SK-N-MC (cell line): Measurements from ENCODE around the gene HOXD9.

Experiments used
- DNase-seq: peaks from one replicate; pipeline ENCODE4 v3.0.0-alpha.2; 2011; ENCODE audit warnings: low read depth, low spot score
- H3K27ac ChIP-seq: fragments of 200-600 bp; sonication (generic); 2 replicates; pipeline ENCODE4 v1.5.1; 2016; ENCODE audit warnings: mixed run types
- H3K36me3 ChIP-seq: fragments of 200-600 bp; sonication (generic); 2 replicates; pipeline ENCODE4 v1.6.1; 2017; ENCODE audit warnings: antibody characterized with exemption, low read length, mixed read lengths; ENCODE audit not compliant: insufficient read depth
- H3K4me3 ChIP-seq: fragments of 200-600 bp; sonication (generic); 2 replicates; pipeline ENCODE4 v1.5.1; 2016
- H3K9ac ChIP-seq: fragments of 200-600 bp; sonication (generic); 2 replicates; pipeline ENCODE4 v1.8.0; 2017; ENCODE audit warnings: mixed run types, mixed read lengths; ENCODE audit not compliant: insufficient read length
- H3K9me3 ChIP-seq: fragments of 200-600 bp; sonication (generic); 2 replicates; pipeline ENCODE4 v1.6.1; 2017; ENCODE audit warnings: low read depth, mild to moderate bottlenecking, antibody characterized with exemption, low read length, moderate library complexity, mixed read lengths
- EZH2 ChIP-seq: fragments of 200-600 bp; sonication (generic); IDR thresholded peaks from one replicate; pipeline ENCODE4 v1.6.1; 2017; ENCODE audit warnings: antibody characterized with exemption
- FOXP2 ChIP-seq: optimal IDR thresholded peaks from 2 replicates; pipeline ENCODE3; 2011; ENCODE audit warnings: mild to moderate bottlenecking, moderate library complexity; ENCODE audit not compliant: insufficient read depth; ENCODE audit errors: extremely low read length, control extremely low read depth
- POLR2AphosphoS5 ChIP-seq: IDR thresholded peaks from 2 replicates; pipeline ENCODE4 v1.6.1; 2012; ENCODE audit warnings: mild to moderate bottlenecking, low read depth, low read length, borderline replicate concordance

HOXD9 gene

DNA sequence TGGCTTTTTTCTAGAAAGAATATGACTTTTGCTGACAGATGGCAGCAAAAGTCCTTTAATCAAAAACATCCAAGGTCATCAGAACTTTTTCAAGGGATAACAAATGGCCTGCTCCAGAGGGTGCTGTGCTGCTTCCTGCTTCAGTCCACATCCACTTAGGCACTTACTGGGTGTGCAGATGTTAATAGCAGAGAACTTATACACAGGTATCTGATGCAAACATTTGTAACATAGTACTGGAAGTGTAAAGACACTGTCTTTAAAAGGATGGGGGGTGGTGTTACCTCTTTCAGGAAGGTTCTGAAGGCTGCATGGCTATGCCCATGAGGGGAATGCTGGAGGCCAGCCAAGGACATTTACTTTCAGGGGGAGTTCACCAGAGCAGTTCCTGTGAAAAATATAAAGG, 12.5 kb downstream of the HOXD9 start:
- H3K4me3 ChIP-seq = peak overlapping the region; percentile 94
- H3K36me3 ChIP-seq = no peaks in the 10 kb centered on the region
- peak overlapping the region; percentile 95 for H3K9ac ChIP-seq
- TF ChIP-seq FOXP2 (no peak), EZH2 (no peak), POLR2AphosphoS5 (no peak)
- H3K27ac ChIP-seq = peak overlapping the region; percentile 88
- DNase-seq = no peak
- no peaks in the 10 kb centered on the region for H3K9me3 ChIP-seq

DNA sequence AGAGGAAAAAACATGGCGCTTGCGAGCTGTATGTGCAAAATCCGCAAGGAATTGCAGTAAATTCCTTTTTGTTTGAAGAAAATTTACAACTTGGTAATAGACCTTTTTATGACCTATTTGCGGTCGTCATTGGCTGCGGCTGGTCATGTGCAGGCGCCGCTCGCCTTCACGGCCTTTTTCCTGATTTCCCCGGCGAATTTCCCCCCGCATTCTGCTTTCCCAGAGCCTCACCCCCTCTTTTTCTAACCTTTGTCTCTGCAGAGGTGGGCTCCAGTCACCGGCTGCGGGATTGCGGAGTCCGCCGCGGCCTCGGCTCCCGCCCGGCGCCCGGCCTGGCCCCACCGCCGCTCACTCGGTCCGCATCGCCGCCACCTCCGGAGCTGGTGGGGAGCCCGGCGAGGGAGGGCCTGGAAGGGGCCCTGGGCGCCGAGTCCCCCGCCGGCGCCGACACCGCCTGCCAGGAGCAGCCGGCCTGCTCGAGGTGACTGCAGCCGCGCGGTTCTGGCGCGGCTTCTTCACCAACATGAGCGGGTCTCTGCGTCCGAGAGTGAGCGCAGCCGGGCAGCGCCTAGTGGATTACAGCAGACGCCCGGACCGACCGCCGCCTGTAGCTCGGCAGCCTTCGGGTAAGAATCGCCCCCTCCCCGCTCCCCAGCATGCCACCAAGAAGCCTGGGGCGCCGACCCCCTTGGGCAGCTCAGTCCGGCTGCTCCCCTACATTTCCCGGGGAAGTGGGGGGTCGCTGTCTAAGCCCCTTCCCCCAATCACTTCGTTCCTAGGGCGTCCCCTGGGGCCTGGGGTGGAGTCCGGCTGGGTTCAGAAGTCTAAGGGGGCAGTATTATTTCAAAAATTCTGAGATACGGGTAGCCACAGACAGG, 14.1 kb downstream of the HOXD9 start:
- Histone ChIP-seq H3K9me3 (no peaks in the 10 kb centered on the region), H3K4me3 (peak overlapping the region; percentile 94), H3K27ac (peak overlapping the region; percentile 88), H3K9ac (peak overlapping the region; percentile 95), H3K36me3 (no peaks in the 10 kb centered on the region)
- TF ChIP-seq POLR2AphosphoS5 (no peak; the same call in none of the 2 replicates), EZH2 (no peak), FOXP2 (no peak)
- DNase-seq = no peak

DNA sequence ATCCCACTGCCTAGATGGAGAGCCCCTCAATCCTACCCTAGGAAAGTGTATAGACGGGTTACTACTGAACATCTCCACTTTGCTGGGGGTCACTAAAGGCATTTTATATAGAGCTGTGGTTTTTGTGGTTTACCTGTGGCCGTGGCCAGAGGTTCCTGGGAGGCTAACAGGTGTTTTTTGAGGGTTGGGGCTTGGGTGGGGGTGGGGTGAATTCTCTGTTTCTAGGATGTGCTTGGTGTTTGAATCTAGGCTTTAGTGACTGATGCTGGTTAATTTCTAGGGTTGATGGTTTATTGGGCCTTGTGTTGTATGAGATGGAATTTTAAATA, 14.7 kb downstream of the HOXD9 start:
- H3K9me3 ChIP-seq = no peaks in the 10 kb centered on the region
- H3K9ac ChIP-seq = peak overlapping the region; percentile 95
- H3K27ac ChIP-seq = 0 out of 2 replicates have a peak overlapping the region, but pooled peaks have one; percentile 88

DNA sequence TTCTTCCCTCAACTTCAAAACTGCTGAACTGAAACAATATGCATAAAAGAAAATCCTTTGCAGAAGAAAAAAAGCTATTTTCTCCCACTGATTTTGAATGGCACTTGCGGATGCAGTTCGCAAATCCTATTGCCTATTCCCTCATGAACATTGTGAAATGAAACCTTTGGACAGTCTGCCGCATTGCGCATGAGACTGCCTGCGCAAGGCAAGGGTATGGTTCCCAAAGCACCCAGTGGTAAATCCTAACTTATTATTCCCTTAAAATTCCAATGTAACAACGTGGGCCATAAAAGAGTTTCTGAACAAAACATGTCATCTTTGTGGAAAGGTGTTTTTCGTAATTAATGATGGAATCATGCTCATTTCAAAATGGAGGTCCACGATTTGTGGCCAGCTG, 15.4 kb downstream of the HOXD9 start:
- H3K9me3 ChIP-seq = no peaks in the 10 kb centered on the region
- no peak overlapping the region for H3K9ac ChIP-seq
- H3K4me3 ChIP-seq = peak overlapping the region; percentile 94
- H3K27ac ChIP-seq = no peak overlapping the region
- TF ChIP-seq EZH2 = no peak
- H3K36me3 ChIP-seq = no peaks in the 10 kb centered on the region
- no peak for DNase-seq

More for the DNA sequence above, 14.7 kb downstream of the HOXD9 start:
- Histone ChIP-seq H3K36me3 (no peaks in the 10 kb centered on the region), H3K4me3 (peak overlapping the region; percentile 94)
- TF ChIP-seq POLR2AphosphoS5 (no peak), FOXP2 (no peak), EZH2 (no peak)
- no peak for DNase-seq

DNA sequence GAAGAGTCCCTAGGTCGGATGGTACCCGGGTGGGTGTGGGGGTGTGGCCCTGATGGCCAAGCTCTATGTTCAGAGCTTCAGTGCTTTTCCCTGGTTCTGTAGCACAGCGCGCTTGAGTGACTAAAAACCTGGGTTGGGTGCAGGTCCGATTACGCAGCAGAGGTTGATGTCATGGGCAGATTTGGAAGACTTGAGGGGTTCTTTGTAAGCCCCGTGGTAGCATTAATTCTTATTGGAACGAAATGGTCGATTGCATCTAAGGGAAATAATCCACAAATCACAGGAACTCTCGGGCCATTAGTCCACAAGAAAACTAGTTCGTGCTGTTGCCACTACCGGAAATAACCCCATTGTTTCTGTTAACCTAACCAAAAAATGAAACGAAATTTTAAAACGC, 16.0 kb downstream of the HOXD9 start:
- TF ChIP-seq FOXP2 (no peak), POLR2AphosphoS5 (no peak), EZH2 (no peak)
- no peak for DNase-seq
- H3K4me3 ChIP-seq = peak overlapping the region; percentile 94
- H3K9ac ChIP-seq = no peak overlapping the region
- no peaks in the 10 kb centered on the region for H3K9me3 ChIP-seq
- no peak overlapping the region for H3K27ac ChIP-seq
- no peaks in the 10 kb centered on the region for H3K36me3 ChIP-seq

DNA sequence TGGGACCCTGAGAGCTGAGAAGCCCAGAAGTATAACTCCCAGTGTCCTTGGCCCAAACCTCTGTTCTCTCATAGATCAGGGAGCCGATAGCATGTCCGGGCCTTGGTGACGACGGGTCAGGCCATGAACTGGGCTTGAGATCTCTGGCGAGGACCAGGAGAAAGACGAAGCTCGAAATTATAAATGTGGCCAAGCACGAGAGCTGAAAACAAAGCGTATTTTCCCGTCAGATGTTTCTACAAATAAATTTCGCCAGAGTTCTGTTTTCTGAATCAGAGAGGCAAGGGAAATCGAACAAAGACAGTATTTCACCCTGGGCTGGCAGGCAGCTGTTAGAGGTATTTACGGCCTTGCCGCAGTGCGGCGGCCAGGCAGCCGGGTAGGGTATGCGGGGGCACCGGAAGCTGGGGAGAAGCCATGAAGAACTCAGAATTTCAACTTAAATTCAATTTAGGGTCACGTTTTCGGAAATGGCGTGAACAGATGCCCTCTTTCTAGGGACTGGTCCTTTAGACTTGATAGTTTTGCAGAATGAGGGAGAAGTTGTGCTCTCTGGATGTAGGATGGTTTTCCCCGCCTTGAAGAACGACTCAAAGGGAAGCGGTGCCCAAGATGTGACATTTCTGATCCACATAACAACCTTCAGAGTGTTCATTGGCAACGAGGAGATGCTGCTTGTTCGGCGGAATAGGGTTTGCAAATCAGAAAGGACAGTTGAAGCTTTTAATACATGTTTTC, 16.6 kb downstream of the HOXD9 start:
- no peaks in the 10 kb centered on the region for H3K36me3 ChIP-seq
- no peaks in the 10 kb centered on the region for H3K9me3 ChIP-seq
- no peak overlapping the region for H3K9ac ChIP-seq
- DNase-seq = no peak
- no peak overlapping the region; the same call in 1 of the 2 replicates for H3K27ac ChIP-seq
- TF ChIP-seq EZH2 = no peak
- no peak for TF ChIP-seq FOXP2
- TF ChIP-seq POLR2AphosphoS5 = no peak
- peak overlapping the region; percentile 24 for H3K4me3 ChIP-seq

DNA sequence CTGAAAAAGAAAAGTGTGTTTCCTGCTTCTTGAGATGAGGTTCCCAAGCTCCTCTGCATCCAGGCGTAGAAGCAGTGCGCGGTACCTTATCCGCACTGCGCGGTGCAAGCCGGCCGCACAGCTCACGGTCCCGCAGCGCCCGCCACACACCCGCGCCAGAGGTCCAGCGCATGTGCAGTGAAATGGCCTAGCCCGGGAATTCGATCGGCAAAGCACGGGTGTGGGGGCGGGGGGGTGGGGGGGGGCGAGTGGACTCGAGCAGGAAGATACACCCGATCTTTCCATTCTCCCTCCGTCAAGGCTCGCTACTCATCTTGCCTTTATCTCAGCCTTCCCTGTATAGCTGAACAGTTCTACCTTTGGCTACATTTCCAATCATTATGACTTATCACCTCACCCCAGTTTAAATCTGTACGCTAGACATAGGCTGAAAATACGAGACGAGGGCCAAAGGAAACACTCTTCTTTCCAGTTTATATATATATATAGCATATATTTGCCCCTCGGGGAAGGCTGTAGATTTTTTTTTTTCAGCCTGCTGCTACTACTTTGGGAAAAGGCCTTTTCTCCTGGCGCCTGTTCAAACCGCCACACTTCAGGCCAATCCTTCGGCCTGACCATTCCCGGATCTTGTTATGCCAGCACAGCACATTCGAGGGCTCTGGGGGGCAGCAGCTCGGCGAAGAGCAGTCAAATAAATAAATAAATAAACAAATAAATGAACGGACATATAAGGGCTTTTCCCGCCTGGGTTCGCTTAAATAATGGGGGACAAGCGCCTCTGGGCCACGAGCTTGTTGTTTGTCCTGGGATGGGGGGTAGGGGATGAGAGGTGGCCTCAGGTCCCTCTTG, 17.4 kb downstream of the HOXD9 start:
- Histone ChIP-seq H3K9ac (peak overlapping the region; percentile 39), H3K4me3 (peak overlapping the region; percentile 73), H3K9me3 (no peaks in the 10 kb centered on the region), H3K36me3 (no peaks in the 10 kb centered on the region), H3K27ac (no peak overlapping the region)
- TF ChIP-seq EZH2 (no peak), FOXP2 (no peak), POLR2AphosphoS5 (no peak)
- no peak for DNase-seq

DNA sequence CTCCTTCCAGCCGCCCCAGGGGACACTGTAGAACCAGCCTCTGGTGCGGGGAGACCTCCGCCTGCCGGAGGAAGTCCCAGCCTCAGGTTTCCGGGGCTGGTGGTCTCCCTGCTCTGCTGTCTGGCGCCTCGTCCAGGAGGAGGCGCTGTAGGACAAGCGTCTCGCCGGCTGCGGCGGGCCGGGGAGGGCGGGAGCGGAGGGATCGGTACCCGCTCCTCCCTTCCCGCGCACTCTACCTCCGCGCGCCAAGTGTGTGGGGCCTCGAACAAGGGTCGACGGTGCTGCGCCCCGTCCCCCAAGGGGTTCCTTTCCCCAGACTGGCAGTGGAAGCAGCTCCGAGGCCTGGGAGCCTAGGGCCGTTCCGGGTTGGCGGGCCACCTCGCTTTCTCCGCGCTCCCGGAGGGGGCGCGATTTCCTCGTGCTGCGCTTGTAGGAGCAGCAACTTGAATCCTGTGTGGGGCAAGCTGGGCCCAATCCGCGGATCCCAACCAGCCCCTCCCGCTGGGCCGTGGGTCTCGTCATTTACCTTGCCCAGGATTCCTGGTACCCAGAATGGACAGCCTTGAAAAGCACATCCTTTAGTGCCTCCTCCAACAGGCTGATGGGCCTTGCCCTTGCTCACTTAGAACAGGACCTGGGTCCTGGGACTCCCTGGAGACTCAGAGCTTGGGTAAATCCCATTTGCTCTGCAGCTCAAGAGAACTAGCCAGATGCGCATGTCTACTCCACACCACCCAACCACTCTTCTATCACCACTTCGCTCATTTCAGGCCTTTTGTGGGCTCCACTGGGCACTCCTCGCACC, 18.2 kb downstream of the HOXD9 start:
- Histone ChIP-seq H3K4me3 (peak overlapping the region; percentile 73), H3K27ac (no peak overlapping the region), H3K9ac (peak overlapping the region; percentile 39)

More for the DNA sequence above, 18.2 kb downstream of the HOXD9 start:
- no peak for TF ChIP-seq EZH2
- TF ChIP-seq POLR2AphosphoS5 = no peak
- no peak for TF ChIP-seq FOXP2
- DNase-seq = no peak
- no peaks in the 10 kb centered on the region for H3K9me3 ChIP-seq
- H3K36me3 ChIP-seq = no peaks in the 10 kb centered on the region
